Upper lobe of left lung (tissue), 4 donors: ENCODE measurements around the gene ULK4.

ENCODE experiments used
- EP300 ChIP-seq, 4 donors: sonication (generic); formaldehyde crosslinking; IDR thresholded peaks; one replicate each; pipeline ENCODE4 v1.5.1; 2017; ENCODE audit warnings: antibody characterized with exemption in 4 of 4, control low read depth in 2 of 4
- POLR2A ChIP-seq, 4 donors: fragments of 450-650 bp; IDR thresholded peaks; one replicate each; pipeline ENCODE4 v1.5.1; 2016 to 2017; ENCODE audit warnings: antibody characterized with exemption in 4 of 4, mild to moderate bottlenecking in 2 of 4
- POLR2AphosphoS5 ChIP-seq, 2 donors: sonication (generic); formaldehyde crosslinking; IDR thresholded peaks; one replicate each; pipeline ENCODE4 v1.5.1; 2017; ENCODE audit warnings: antibody characterized with exemption in 2 of 2
- TF ChIP-seq, protein P1 (sequence below), 6 experiments: fragments of 450-650 bp in 4 of 6; fragments of 200-600 bp in 2 of 6; sonication (generic) in 2 of 6; IDR thresholded peaks; one replicate each; pipeline ENCODE4 v1.5.1; 2016 to 2019; ENCODE audit warnings: antibody characterized with exemption in 6 of 6

DNA sequence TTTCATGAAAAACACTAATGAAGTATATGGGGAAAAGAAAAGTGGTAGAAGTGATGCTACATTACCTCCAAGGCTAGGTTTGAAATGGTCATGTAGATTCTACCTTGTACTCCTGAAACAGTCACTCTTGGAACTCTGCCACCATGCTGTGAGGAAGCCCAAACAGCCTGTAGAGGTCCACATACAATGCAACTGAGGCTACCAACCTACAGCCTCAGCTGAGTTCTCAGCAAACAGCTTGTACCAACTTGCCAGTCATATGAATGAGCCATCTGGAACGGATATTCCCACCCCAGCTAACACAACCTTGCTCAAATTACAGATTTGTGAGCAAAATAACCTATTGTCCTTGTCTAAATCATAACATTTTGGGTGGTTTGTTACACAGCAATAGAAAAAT lies 193.5 kb downstream of the ULK4 start:
- TF ChIP-seq, protein P1, sequence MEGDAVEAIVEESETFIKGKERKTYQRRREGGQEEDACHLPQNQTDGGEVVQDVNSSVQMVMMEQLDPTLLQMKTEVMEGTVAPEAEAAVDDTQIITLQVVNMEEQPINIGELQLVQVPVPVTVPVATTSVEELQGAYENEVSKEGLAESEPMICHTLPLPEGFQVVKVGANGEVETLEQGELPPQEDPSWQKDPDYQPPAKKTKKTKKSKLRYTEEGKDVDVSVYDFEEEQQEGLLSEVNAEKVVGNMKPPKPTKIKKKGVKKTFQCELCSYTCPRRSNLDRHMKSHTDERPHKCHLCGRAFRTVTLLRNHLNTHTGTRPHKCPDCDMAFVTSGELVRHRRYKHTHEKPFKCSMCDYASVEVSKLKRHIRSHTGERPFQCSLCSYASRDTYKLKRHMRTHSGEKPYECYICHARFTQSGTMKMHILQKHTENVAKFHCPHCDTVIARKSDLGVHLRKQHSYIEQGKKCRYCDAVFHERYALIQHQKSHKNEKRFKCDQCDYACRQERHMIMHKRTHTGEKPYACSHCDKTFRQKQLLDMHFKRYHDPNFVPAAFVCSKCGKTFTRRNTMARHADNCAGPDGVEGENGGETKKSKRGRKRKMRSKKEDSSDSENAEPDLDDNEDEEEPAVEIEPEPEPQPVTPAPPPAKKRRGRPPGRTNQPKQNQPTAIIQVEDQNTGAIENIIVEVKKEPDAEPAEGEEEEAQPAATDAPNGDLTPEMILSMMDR (IDR thresholded peaks at IDR 0.05) = no peak
- TF ChIP-seq POLR2AphosphoS5 (IDR thresholded peaks at IDR 0.05) (no peak), POLR2A (IDR thresholded peaks at IDR 0.05) (no peak), EP300 (IDR thresholded peaks at IDR 0.05) (no peak)
